ENCODE measurements around the gene SRPK2.

The SRPK2 gene

DNA sequence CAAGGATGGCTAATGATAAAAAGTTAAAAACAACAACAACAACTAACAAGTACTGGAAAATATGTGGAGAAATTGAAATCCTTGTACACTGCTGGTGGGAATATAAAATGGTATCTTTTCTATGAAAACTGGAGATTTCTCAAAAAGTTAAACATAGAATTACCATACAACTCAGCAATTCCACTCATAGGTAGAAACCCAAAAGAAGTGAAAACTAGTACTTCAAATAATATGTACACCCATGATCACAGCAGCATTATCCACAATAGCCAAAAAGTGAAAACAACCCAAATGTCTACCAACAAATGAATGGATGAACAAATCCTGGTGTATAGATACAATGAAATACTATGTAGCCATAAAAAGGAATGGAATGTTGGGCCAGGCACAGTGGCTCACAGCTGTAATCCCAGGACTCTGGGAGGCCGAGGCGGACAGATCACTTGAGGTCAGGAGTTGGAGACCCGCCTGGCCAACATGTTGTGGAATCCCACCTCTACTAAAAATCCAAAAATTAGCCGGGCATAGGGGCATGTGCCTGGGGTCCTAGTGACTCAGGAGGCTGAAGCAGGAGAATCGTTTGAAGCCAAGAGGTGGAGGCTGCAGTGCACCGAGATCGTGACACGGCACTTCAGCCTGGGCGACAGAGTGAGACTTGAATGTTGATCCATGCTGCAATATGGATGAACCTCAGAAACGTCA is 66.8 kb downstream of the SRPK2 start:
- TF ChIP-seq, protein P1, sequence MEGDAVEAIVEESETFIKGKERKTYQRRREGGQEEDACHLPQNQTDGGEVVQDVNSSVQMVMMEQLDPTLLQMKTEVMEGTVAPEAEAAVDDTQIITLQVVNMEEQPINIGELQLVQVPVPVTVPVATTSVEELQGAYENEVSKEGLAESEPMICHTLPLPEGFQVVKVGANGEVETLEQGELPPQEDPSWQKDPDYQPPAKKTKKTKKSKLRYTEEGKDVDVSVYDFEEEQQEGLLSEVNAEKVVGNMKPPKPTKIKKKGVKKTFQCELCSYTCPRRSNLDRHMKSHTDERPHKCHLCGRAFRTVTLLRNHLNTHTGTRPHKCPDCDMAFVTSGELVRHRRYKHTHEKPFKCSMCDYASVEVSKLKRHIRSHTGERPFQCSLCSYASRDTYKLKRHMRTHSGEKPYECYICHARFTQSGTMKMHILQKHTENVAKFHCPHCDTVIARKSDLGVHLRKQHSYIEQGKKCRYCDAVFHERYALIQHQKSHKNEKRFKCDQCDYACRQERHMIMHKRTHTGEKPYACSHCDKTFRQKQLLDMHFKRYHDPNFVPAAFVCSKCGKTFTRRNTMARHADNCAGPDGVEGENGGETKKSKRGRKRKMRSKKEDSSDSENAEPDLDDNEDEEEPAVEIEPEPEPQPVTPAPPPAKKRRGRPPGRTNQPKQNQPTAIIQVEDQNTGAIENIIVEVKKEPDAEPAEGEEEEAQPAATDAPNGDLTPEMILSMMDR (conservative IDR thresholded peaks at IDR 0.05; ENCODE audit: control insufficient read depth, insufficient read depth, low read depth, low read length), result no peak
- DNase-seq (ENCODE audit: low read depth), result no peak
- no peak overlapping the region for H3K4me3 ChIP-seq (ENCODE audit: control insufficient read depth, low read depth, low read length)

GRCh38 chr7:105320896-105321295 is 67.8 kb downstream of the SRPK2 start:
- TF ChIP-seq, protein P1 (conservative IDR thresholded peaks at IDR 0.05; ENCODE audit: control insufficient read depth, insufficient read depth, low read depth, low read length), result no peak
- no peak overlapping the region for H3K4me3 ChIP-seq (ENCODE audit: control insufficient read depth, low read depth, low read length)
- no peak for DNase-seq (ENCODE audit: low read depth)

GRCh38 chr7:105319578-105319977 is 69.1 kb downstream of the SRPK2 start:
- DNase-seq (ENCODE audit: low read depth), result no peak
- TF ChIP-seq, protein P1 (conservative IDR thresholded peaks at IDR 0.05; ENCODE audit: control insufficient read depth, insufficient read depth, low read depth, low read length), result no peak
- H3K4me3 ChIP-seq (ENCODE audit: control insufficient read depth, low read depth, low read length), result no peak overlapping the region

DNA sequence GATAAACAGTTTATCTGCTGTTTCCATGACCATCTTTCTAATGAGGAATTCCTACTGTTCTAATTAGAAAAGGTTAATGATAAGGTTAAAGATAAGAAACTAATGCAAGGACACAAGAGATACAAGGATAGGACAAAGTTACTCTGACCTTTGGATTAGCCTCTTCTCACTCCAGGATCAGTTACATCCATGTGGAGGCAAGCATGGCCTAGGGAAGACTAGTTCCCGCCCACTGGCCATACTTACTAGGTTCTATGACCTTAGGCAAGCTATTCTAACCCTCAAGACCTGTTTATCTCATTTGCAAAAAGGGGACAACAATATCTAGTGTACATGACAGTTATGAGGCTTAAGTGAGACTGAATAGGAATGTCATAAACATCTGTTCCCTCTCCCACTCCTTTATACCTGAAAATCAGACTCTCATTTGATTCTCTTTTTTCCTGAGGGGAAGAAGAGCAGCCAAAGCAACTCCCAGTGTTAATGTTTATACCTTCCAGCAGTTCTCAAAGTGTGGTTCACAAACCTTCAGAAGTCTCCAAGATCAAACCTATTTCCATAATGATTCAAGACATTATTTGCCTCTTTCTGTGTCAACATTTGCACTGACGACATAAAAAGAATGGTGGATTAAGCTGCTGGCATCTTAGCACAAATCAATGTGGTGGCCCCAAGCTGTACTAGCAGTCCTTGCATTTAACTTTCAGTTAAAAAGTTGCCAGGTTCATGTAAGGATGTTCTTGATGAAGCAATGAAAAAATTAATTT is 72.0 kb downstream of the SRPK2 start:
- TF ChIP-seq, protein P1 (conservative IDR thresholded peaks at IDR 0.05; ENCODE audit: control insufficient read depth, insufficient read depth, low read depth, low read length), result no peak
- H3K4me3 ChIP-seq (ENCODE audit: control insufficient read depth, low read depth, low read length), result no peak overlapping the region
- DNase-seq (ENCODE audit: low read depth), result no peak

DNA sequence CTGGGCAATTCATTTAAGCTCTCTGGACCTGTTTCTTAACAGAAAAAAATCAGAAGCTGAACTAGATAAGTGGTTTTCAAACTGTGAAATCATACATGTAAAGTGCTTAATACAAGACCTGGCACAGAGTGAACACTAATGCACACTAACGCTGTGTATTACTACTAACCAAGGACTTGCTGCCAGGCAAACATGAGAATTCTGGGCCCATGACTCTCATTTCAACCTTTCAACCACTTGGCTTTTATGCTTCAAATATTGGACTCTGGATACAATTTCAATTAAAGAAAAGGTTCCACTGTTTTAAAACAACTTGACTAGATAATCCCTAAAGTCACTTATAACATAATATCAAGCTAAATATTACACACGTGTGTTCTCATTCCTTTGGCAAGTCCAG is 73.4 kb downstream of the SRPK2 start:
- no peak overlapping the region for H3K4me3 ChIP-seq (ENCODE audit: control insufficient read depth, low read depth, low read length)
- peak; percentile 35 for DNase-seq (ENCODE audit: low read depth)
- TF ChIP-seq, protein P1 (conservative IDR thresholded peaks at IDR 0.05; ENCODE audit: control insufficient read depth, insufficient read depth, low read depth, low read length), result no peak

DNA sequence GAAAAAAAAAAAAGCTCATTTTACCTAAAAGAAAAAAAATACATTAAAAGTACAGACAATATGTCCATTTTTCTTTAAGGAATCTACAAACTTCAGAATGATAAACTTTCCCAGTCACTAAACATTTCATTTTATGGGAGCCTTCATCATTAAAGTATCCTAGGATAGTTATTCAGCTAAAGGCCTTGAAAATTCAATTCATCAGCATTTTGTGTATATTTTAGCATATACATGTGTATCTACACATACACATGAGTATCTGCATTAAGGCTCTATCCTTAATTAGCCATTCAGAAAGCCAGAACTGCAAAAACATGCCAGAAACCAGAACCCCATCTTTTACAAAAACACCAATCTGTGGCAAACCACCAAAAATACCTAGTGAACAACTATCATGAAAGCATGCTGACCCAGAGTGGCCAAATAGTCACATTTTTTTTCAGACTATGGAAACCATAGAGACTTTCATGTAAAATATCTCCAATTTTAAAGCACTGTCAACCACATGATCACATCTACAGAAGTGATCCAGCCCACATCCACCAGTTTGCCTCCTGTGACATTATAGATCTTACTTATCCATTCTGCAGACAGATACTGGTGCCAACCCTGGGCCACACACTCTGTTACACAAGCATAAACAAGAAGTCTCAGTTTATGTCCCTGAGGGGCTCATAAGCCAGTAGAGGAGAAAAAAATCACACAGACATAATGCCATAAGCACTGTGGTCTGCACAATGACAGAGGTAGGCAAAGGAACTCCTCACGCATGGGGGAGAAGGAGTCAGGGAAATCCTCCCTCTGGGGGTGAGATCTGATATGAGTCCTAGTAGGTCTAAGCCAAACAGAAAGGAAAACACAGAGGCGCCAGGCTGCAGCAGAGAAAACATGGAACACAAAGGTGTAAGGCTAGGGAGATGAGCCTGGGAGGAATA is 79.2 kb downstream of the SRPK2 start:
- TF ChIP-seq, protein P1 (conservative IDR thresholded peaks at IDR 0.05; ENCODE audit: control insufficient read depth, insufficient read depth, low read depth, low read length), result no peak
- no peak overlapping the region for H3K4me3 ChIP-seq (ENCODE audit: control insufficient read depth, low read depth, low read length)
- DNase-seq (ENCODE audit: low read depth), result no peak
